ENCODE measurements around the gene BTBD19. TPM values are rescaled to one million over a fixed set of nuclear protein-coding genes. Genes with fewer than 3 reads are reported as not detected.

BTBD19 gene
- total and polyA plus RNA-seq, 2 of the 8 experiments (the other 6 are each of a cell fraction or from before 2014, with no cell fraction given), result 1.1 TPM

- H3K79me1 ChIP-seq (ENCODE audit: low read depth, low read length), result no peaks in the 10 kb centered on the region
- no peak overlapping the region for H2BK15ac ChIP-seq (ENCODE audit: low read length)
- H3K4ac ChIP-seq (replicated peaks; ENCODE audit: insufficient read length, low read depth, low read length), result no peak overlapping the region
- ChIA-PET CTCF (ENCODE audit: partially characterized antibody) (interaction anchor here (1.4 to 2.1 kb wide), 2 partner anchors 10 to 28 kb away, joined by 4 to 6 read pairs; no protein-coding TSS in a partner anchor), POLR2A (ENCODE audit: partially characterized antibody) (interaction anchor here (0.6 to 0.7 kb wide), 2 partner anchors 21 to 130 kb away, joined by 3 read pairs; no protein-coding TSS in a partner anchor)
- no peak overlapping the region for H3K23ac ChIP-seq (ENCODE audit: insufficient read length)
- no peak overlapping the region for H4K91ac ChIP-seq (replicated peaks; ENCODE audit: insufficient read length, low read length)
- H3K56ac ChIP-seq (replicated peaks; ENCODE audit: insufficient read length, low read depth, low read length), result no peak overlapping the region
- no peak overlapping the region for H2AK5ac ChIP-seq (ENCODE audit: low read depth, low read length)
- TF ChIP-seq SRF (IDR thresholded peaks at IDR 0.05; ENCODE audit: low read depth, low read length) (no peak), TAF1 (IDR thresholded peaks at IDR 0.05; ENCODE audit: low read depth, low read length) (no peak), YY1 (IDR thresholded peaks at IDR 0.05; ENCODE audit: low read depth, low read length) (no peak), CHD1 (IDR thresholded peaks at IDR 0.05; ENCODE audit: low read depth, low read length) (no peak), TAF7 (optimal IDR thresholded peaks at IDR 0.05; ENCODE audit: borderline replicate concordance, low read depth, low read length) (no peak), JUN (IDR thresholded peaks at IDR 0.05; ENCODE audit: low read depth, low read length) (no peak), RBBP5 (IDR thresholded peaks at IDR 0.05; ENCODE audit: borderline replicate concordance, low read depth, low read length) (no peak)
- H2BK12ac ChIP-seq (ENCODE audit: low read depth, low read length), result no peak overlapping the region
- 92% methylated on average over 7 of the region's 7 CpGs; no CpG with 5 or more reads in 1 of the 2 experiments for WGBS, 2 experiments (ENCODE audit: extremely low coverage in 1 of 2, insufficient coverage in 1 of 2, insufficient read length in 1 of 2, insufficient replicate concordance in 2 of 2, low coverage in 1 of 2, low lambda C conversion rate in 2 of 2, missing lambda C conversion rate in 1 of 2)
- no peak overlapping the region for H3K4me2 ChIP-seq (ENCODE audit: insufficient read depth in 1 of 2, low read depth in 2 of 2, low read length in 2 of 2)
- H3K36me3 ChIP-seq (ENCODE audit: control insufficient read depth in 2 of 4, insufficient read depth in 4 of 4, low read length in 3 of 4), result no peaks in the 10 kb centered on the region
- no peak overlapping the region for H2AFZ ChIP-seq (ENCODE audit: low read length)
- no peak overlapping the region for H4K8ac ChIP-seq (ENCODE audit: extremely low read depth, insufficient read depth, low read length)
- no peak overlapping the region for H3K18ac ChIP-seq (ENCODE audit: extremely low read depth, low read length)
- H2BK120ac ChIP-seq (replicated peaks; ENCODE audit: low read depth, low read length), result no peak overlapping the region
- no peak overlapping the region for H3K27ac ChIP-seq (ENCODE audit: low read depth, low read length)
- no peak overlapping the region for H4K5ac ChIP-seq (ENCODE audit: insufficient read length, low read depth, low read length)
- no peak overlapping the region for H3K14ac ChIP-seq (ENCODE audit: insufficient read length)
- FAIRE-seq (no peak), DNase-seq (ENCODE audit: low read depth in 1 of 2, low spot score in 2 of 2) (no peak)
- no peaks in the 10 kb centered on the region for H3K4me1 ChIP-seq (replicated peaks in 1 of 4; ENCODE audit: control insufficient read depth in 3 of 4, insufficient read depth in 4 of 4, low read length in 3 of 4)
- H4K20me1 ChIP-seq (replicated peaks in 1 of 2; ENCODE audit: control insufficient read depth in 1 of 2, insufficient read depth in 2 of 2, low read length in 2 of 2), result no peaks in the 10 kb centered on the region
- H3K27me3 ChIP-seq (replicated peaks in 1 of 4; ENCODE audit: control insufficient read depth in 3 of 4, extremely low read depth in 1 of 4, insufficient read depth in 3 of 4, low read length in 3 of 4), result no peaks in the 10 kb centered on the region
- no peak overlapping the region for H3K4me3 ChIP-seq (ENCODE audit: extremely low read depth in 1 of 4, insufficient read depth in 2 of 4, low read depth in 3 of 4, low read length in 4 of 4)
- no peak overlapping the region for H2BK20ac ChIP-seq (ENCODE audit: low read length)
- no peaks in the 10 kb centered on the region for H3K9me3 ChIP-seq (ENCODE audit: insufficient read depth in 2 of 2, low read depth in 1 of 2, low read length in 1 of 2)
- H2BK5ac ChIP-seq (ENCODE audit: low read depth, low read length), result no peak overlapping the region
- H3K23me2 ChIP-seq (ENCODE audit: low read depth, low read length), result no peaks in the 10 kb centered on the region
- H3K9ac ChIP-seq (replicated peaks in 1 of 4; ENCODE audit: extremely low read depth in 1 of 4, low read depth in 3 of 4, low read length in 3 of 4), result no peak overlapping the region
- no peaks in the 10 kb centered on the region for H3K79me2 ChIP-seq (ENCODE audit: control insufficient read depth in 1 of 2, insufficient read depth in 2 of 2, low read length in 2 of 2)
These were observed 47.4 kb downstream of the BTBD19 start for GRCh38 chr1:44855742-44856141.

All from H1 (cell line).